AG04450 (cell line): ENCODE data around the gene CDCP1. TPM values are rescaled to one million over a fixed set of nuclear protein-coding genes. Genes with fewer than 3 reads are reported as not detected.

Experiments
- CTCF ChIA-PET: fragments of 300-600, 350-600 bp; formaldehyde crosslinking; extraction: SDS; loops from one replicate; lab custom pipeline; 2022; ENCODE audit warnings: antibody characterized with exemption, inconsistent platforms; lab: Charles Lee
- POLR2A ChIA-PET: fragments of 350-600 bp; formaldehyde crosslinking; extraction: SDS; loops from one replicate; lab custom pipeline; 2021; ENCODE audit warnings: antibody characterized with exemption, inconsistent platforms; lab: Yijun Ruan, JAX
- DNase-seq: peaks from one replicate; pipeline ENCODE4 v3.0.0-alpha.2; 2011; ENCODE audit warnings: low read depth, low spot score
- H3K27ac ChIP-seq: one replicate; pipeline ENCODE4 v1.5.1; 2012; ENCODE audit warnings: low read depth, low read length, control low read depth
- H3K27me3 ChIP-seq: one replicate; pipeline ENCODE4 v1.6.0; 2012; ENCODE audit warnings: low read length; ENCODE audit not compliant: control insufficient read depth, insufficient read depth
- H3K4me3 ChIP-seq: 2 replicates; pipeline ENCODE4 v1.5.1; 2011; ENCODE audit warnings: mild to moderate bottlenecking, low read depth, low read length, control low read depth
- H3K9me3 ChIP-seq: 2 replicates; pipeline ENCODE4 v1.5.1; 2012; ENCODE audit warnings: low read length; ENCODE audit not compliant: control insufficient read depth, insufficient read depth
- CTCF ChIP-seq: IDR thresholded peaks from 2 replicates; pipeline ENCODE4 v1.5.1; 2011; ENCODE audit warnings: low read depth, low read length, control low read depth, inconsistent platforms
- polyA plus RNA-seq: library from polyadenylated mRNA; depleted of rRNA; stranded (reverse); fragments of >200 nt; gene quantifications from 2 replicates; pipeline ENCODE4 v1.2.3, GENCODE V29; 2011

Gene CDCP1
- polyA plus RNA-seq, 1 experiment = 13.6 TPM

GRCh38 chr3:45123581-45124269 lies 22.5 kb downstream of the CDCP1 start:
- ChIA-PET POLR2A (interaction anchor here (0.8 to 1.6 kb wide), 14 partner anchors 9 to 553 kb away, joined by 3 to 11 read pairs (median 4); no protein-coding TSS in a partner anchor), CTCF (interaction anchor here (0.6 to 1.7 kb wide), 9 partner anchors 9 to 518 kb away, joined by 3 to 8 read pairs (median 4); no protein-coding TSS in a partner anchor)
- peak overlapping the region; percentile 97 for H3K27ac ChIP-seq
- TF ChIP-seq CTCF = no peak
- no peaks in the 10 kb centered on the region for H3K9me3 ChIP-seq
- no peaks in the 10 kb centered on the region for H3K27me3 ChIP-seq
- no peak overlapping the region for H3K4me3 ChIP-seq
- no peak for DNase-seq

- ChIA-PET CTCF (interaction anchor here (0.5 to 1.7 kb wide), 9 partner anchors 10 to 519 kb away, joined by 3 to 8 read pairs (median 4); no protein-coding TSS in a partner anchor), POLR2A (interaction anchor here (0.8 to 1.6 kb wide), 11 partner anchors 10 to 537 kb away, joined by 3 to 11 read pairs (median 5); no protein-coding TSS in a partner anchor)
- Histone ChIP-seq H3K4me3 (no peak overlapping the region), H3K27ac (peak overlapping the region; percentile 97), H3K27me3 (no peaks in the 10 kb centered on the region), H3K9me3 (no peaks in the 10 kb centered on the region)
- DNase-seq = peak; percentile 94
- no peak for TF ChIP-seq CTCF
These were observed 23.1 kb downstream of the CDCP1 start for GRCh38 chr3:45123030-45123429.

GRCh38 chr3:45120359-45121158 lies 25.6 kb downstream of the CDCP1 start:
- no peak for DNase-seq
- POLR2A ChIA-PET = no interaction called here
- TF ChIP-seq CTCF = no peak
- peak overlapping the region; percentile 34 for H3K27ac ChIP-seq
- CTCF ChIA-PET = interaction anchor here (0.6 to 1.4 kb wide), 4 partner anchors 19 to 82 kb away, joined by 3 to 4 read pairs (median 4); no protein-coding TSS in a partner anchor
- no peaks in the 10 kb centered on the region for H3K9me3 ChIP-seq
- H3K4me3 ChIP-seq = no peak overlapping the region
- no peaks in the 10 kb centered on the region for H3K27me3 ChIP-seq

GRCh38 chr3:45119824-45120358 lies 26.3 kb downstream of the CDCP1 start:
- H3K9me3 ChIP-seq = no peaks in the 10 kb centered on the region
- DNase-seq = no peak
- no peak overlapping the region for H3K4me3 ChIP-seq
- ChIA-PET CTCF (no interaction called here), POLR2A (no interaction called here)
- no peak overlapping the region for H3K27ac ChIP-seq
- H3K27me3 ChIP-seq = no peaks in the 10 kb centered on the region
- no peak for TF ChIP-seq CTCF
